ENCODE data around the gene POU2F1. TPM values are rescaled to one million over a fixed set of nuclear protein-coding genes. Genes with fewer than 3 reads are reported as not detected.
A peak's percentile ranks its signal among the peaks of the same experiment; 100 is the strongest.

The POU2F1 gene
- total and polyA plus RNA-seq, 5 donors from 2014 or later = 5.2 to 35.3 (median 10.0) TPM

- peak overlapping the region in 1 of 3 donors; percentile 50 for H3K27ac Mint-ChIP-seq
- no peaks in the 10 kb centered on the region for H3K9me3 ChIP-seq (ENCODE audit: control insufficient read depth in 2 of 2, low read length in 2 of 2)
- H3K36me3 Mint-ChIP-seq = peaks cover 40% of the 10 kb centered on the region
- H3K36me3 ChIP-seq (ENCODE audit: control insufficient read depth, insufficient read depth, low read length) = peaks cover 21% of the 10 kb centered on the region
- H3K27me3 Mint-ChIP-seq = no peaks in the 10 kb centered on the region
- DNase-seq (no peak), ATAC-seq (ENCODE audit: low read depth in 2 of 2) (no peak)
- peaks cover 5 to 11% (median 8%) of the 10 kb centered on the region in 4 donors for H3K4me1 Mint-ChIP-seq
- no peak overlapping the region for H3K27ac ChIP-seq (ENCODE audit: insufficient read depth, low read length, poor library complexity, severe bottlenecking)
- no peaks in the 10 kb centered on the region for H3K4me1 ChIP-seq (ENCODE audit: control insufficient read depth, insufficient read depth, low read length, poor library complexity, severe bottlenecking)
- no peak overlapping the region for H3K4me3 ChIP-seq (ENCODE audit: low read depth, low read length)
- H3K4me3 Mint-ChIP-seq = peak overlapping the region in 1 of 4 donors; percentile 63
- H3K27me3 ChIP-seq (ENCODE audit: control insufficient read depth, insufficient read depth, low read length) = no peaks in the 10 kb centered on the region
- peaks cover 0 to 4% (median 0%) of the 10 kb centered on the region in 7 donors for H3K9me3 Mint-ChIP-seq
Observed at GRCh38 chr1:167404908-167405307, 184.2 kb downstream of the POU2F1 start.

GRCh38 chr1:167408355-167408754 lies 187.7 kb downstream of the POU2F1 start:
- no peaks in the 10 kb centered on the region for H3K27me3 ChIP-seq (ENCODE audit: control insufficient read depth, insufficient read depth, low read length)
- no peaks in the 10 kb centered on the region for H3K27me3 Mint-ChIP-seq
- H3K4me3 Mint-ChIP-seq = no peak overlapping the region
- no peaks in the 10 kb centered on the region for H3K4me1 ChIP-seq (ENCODE audit: control insufficient read depth, insufficient read depth, low read length, poor library complexity, severe bottlenecking)
- H3K36me3 ChIP-seq (ENCODE audit: control insufficient read depth, insufficient read depth, low read length) = peaks cover 21% of the 10 kb centered on the region
- H3K27ac Mint-ChIP-seq = no peak overlapping the region
- no peak for ATAC-seq (ENCODE audit: low read depth in 2 of 2)
- H3K4me3 ChIP-seq (ENCODE audit: low read depth, low read length) = no peak overlapping the region
- H3K9me3 Mint-ChIP-seq = no peaks in the 10 kb centered on the region
- peaks cover 51% of the 10 kb centered on the region for H3K36me3 Mint-ChIP-seq
- DNase-seq = no peak
- H3K4me1 Mint-ChIP-seq = peaks cover 3 to 7% (median 6%) of the 10 kb centered on the region in 4 donors
- no peak overlapping the region for H3K27ac ChIP-seq (ENCODE audit: insufficient read depth, low read length, poor library complexity, severe bottlenecking)
- no peaks in the 10 kb centered on the region for H3K9me3 ChIP-seq (ENCODE audit: control insufficient read depth in 2 of 2, low read length in 2 of 2)

GRCh38 chr1:167409183-167409582 lies 188.5 kb downstream of the POU2F1 start:
- H3K9me3 ChIP-seq (ENCODE audit: control insufficient read depth in 2 of 2, low read length in 2 of 2) = no peaks in the 10 kb centered on the region
- Mint-ChIP-seq H3K27me3 (no peaks in the 10 kb centered on the region), H3K4me3 (no peak overlapping the region), H3K36me3 (peaks cover 51% of the 10 kb centered on the region), H3K4me1 (peaks cover 3 to 8% (median 6%) of the 10 kb centered on the region in 4 donors), H3K27ac (no peak overlapping the region), H3K9me3 (no peaks in the 10 kb centered on the region)
- no peaks in the 10 kb centered on the region for H3K4me1 ChIP-seq (ENCODE audit: control insufficient read depth, insufficient read depth, low read length, poor library complexity, severe bottlenecking)
- DNase-seq (peak in 1 of 3 donors; percentile 34), ATAC-seq (ENCODE audit: low read depth in 2 of 2) (no peak)
- no peak overlapping the region for H3K4me3 ChIP-seq (ENCODE audit: low read depth, low read length)
- H3K36me3 ChIP-seq (ENCODE audit: control insufficient read depth, insufficient read depth, low read length) = peaks cover 23% of the 10 kb centered on the region
- H3K27ac ChIP-seq (ENCODE audit: insufficient read depth, low read length, poor library complexity, severe bottlenecking) = no peak overlapping the region
- H3K27me3 ChIP-seq (ENCODE audit: control insufficient read depth, insufficient read depth, low read length) = no peaks in the 10 kb centered on the region

GRCh38 chr1:167412072-167412471 lies 191.4 kb downstream of the POU2F1 start:
- Histone ChIP-seq H3K4me3 (ENCODE audit: low read depth, low read length) (no peak overlapping the region), H3K4me1 (ENCODE audit: control insufficient read depth, insufficient read depth, low read length, poor library complexity, severe bottlenecking) (no peaks in the 10 kb centered on the region), H3K27ac (ENCODE audit: insufficient read depth, low read length, poor library complexity, severe bottlenecking) (no peak overlapping the region), H3K36me3 (ENCODE audit: control insufficient read depth, insufficient read depth, low read length) (peaks cover 29% of the 10 kb centered on the region), H3K9me3 (ENCODE audit: control insufficient read depth in 2 of 2, low read length in 2 of 2) (no peaks in the 10 kb centered on the region), H3K27me3 (ENCODE audit: control insufficient read depth, insufficient read depth, low read length) (no peaks in the 10 kb centered on the region)
- ATAC-seq (ENCODE audit: low read depth in 2 of 2) (no peak), DNase-seq (no peak)
- peak overlapping the region in 1 of 3 donors; percentile 20 for H3K27ac Mint-ChIP-seq
- H3K36me3 Mint-ChIP-seq = peaks cover 53% of the 10 kb centered on the region
- no peaks in the 10 kb centered on the region for H3K9me3 Mint-ChIP-seq
- no peak overlapping the region for H3K4me3 Mint-ChIP-seq
- H3K4me1 Mint-ChIP-seq = peaks cover 6 to 8% (median 7%) of the 10 kb centered on the region in 4 donors
- H3K27me3 Mint-ChIP-seq = no peaks in the 10 kb centered on the region

DNA sequence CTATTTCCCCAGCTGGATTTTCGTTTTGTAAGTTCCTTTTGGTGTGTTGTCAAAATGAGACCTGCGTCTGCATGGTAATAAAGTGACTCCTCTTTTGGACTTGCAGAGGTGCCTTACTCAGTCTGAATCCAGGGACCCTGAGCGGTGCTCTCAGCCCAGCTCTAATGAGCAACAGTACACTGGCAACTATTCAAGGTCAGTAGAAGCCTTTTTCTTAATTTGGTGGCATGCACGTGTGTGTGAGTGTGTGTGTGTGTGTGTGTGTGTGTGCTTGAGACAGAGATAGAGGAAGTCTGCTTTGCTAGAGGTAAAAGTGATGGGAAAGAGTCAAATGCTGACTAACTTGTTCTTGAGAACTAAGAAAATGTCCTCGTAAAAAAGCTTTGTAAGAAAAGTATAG lies 192.2 kb downstream of the POU2F1 start:
- H3K4me1 ChIP-seq (ENCODE audit: control insufficient read depth, insufficient read depth, low read length, poor library complexity, severe bottlenecking) = no peaks in the 10 kb centered on the region
- Mint-ChIP-seq H3K27me3 (no peaks in the 10 kb centered on the region), H3K4me1 (peaks cover 7 to 14% (median 7%) of the 10 kb centered on the region in 4 donors), H3K27ac (peak overlapping the region in 2 of 3 donors; percentile 33 to 68), H3K9me3 (no peaks in the 10 kb centered on the region), H3K4me3 (no peak overlapping the region), H3K36me3 (peaks cover 49% of the 10 kb centered on the region)
- H3K9me3 ChIP-seq (ENCODE audit: control insufficient read depth in 2 of 2, low read length in 2 of 2) = no peaks in the 10 kb centered on the region
- H3K4me3 ChIP-seq (ENCODE audit: low read depth, low read length) = no peak overlapping the region
- ATAC-seq (ENCODE audit: low read depth in 2 of 2) (peak in 1 of 2 donors; percentile 17), DNase-seq (peak in 1 of 3 donors; percentile 30)
- H3K27me3 ChIP-seq (ENCODE audit: control insufficient read depth, insufficient read depth, low read length) = no peaks in the 10 kb centered on the region
- H3K27ac ChIP-seq (ENCODE audit: insufficient read depth, low read length, poor library complexity, severe bottlenecking) = no peak overlapping the region
- peaks cover 29% of the 10 kb centered on the region for H3K36me3 ChIP-seq (ENCODE audit: control insufficient read depth, insufficient read depth, low read length)

GRCh38 chr1:167413328-167413727 lies 192.6 kb downstream of the POU2F1 start:
- no peaks in the 10 kb centered on the region for H3K9me3 ChIP-seq (ENCODE audit: control insufficient read depth in 2 of 2, low read length in 2 of 2)
- H3K4me3 Mint-ChIP-seq = no peak overlapping the region
- H3K27me3 ChIP-seq (ENCODE audit: control insufficient read depth, insufficient read depth, low read length) = no peaks in the 10 kb centered on the region
- H3K27me3 Mint-ChIP-seq = no peaks in the 10 kb centered on the region
- H3K9me3 Mint-ChIP-seq = no peaks in the 10 kb centered on the region
- DNase-seq = no peak
- H3K27ac ChIP-seq (ENCODE audit: insufficient read depth, low read length, poor library complexity, severe bottlenecking) = no peak overlapping the region
- H3K27ac Mint-ChIP-seq = peak overlapping the region in 2 of 3 donors; percentile 22 to 33
- ATAC-seq (ENCODE audit: low read depth in 2 of 2) = no peak
- peaks cover 7 to 14% (median 9%) of the 10 kb centered on the region in 4 donors for H3K4me1 Mint-ChIP-seq
- no peaks in the 10 kb centered on the region for H3K4me1 ChIP-seq (ENCODE audit: control insufficient read depth, insufficient read depth, low read length, poor library complexity, severe bottlenecking)
- peaks cover 45% of the 10 kb centered on the region for H3K36me3 Mint-ChIP-seq
- H3K36me3 ChIP-seq (ENCODE audit: control insufficient read depth, insufficient read depth, low read length) = peaks cover 29% of the 10 kb centered on the region
- no peak overlapping the region for H3K4me3 ChIP-seq (ENCODE audit: low read depth, low read length)

- H3K36me3 Mint-ChIP-seq = peaks cover 43% of the 10 kb centered on the region
- H3K27ac Mint-ChIP-seq = no peak overlapping the region
Observed at GRCh38 chr1:167416506-167416905, 195.8 kb downstream of the POU2F1 start.

GRCh38 chr1:167418391-167418790 lies 197.7 kb downstream of the POU2F1 start:
- H3K27ac Mint-ChIP-seq = no peak overlapping the region
- Histone ChIP-seq H3K4me1 (ENCODE audit: control insufficient read depth, insufficient read depth, low read length, poor library complexity, severe bottlenecking) (no peaks in the 10 kb centered on the region), H3K27ac (ENCODE audit: insufficient read depth, low read length, poor library complexity, severe bottlenecking) (no peak overlapping the region), H3K9me3 (ENCODE audit: control insufficient read depth in 2 of 2, low read length in 2 of 2) (no peaks in the 10 kb centered on the region), H3K27me3 (ENCODE audit: control insufficient read depth, insufficient read depth, low read length) (no peaks in the 10 kb centered on the region), H3K4me3 (ENCODE audit: low read depth, low read length) (no peak overlapping the region), H3K36me3 (ENCODE audit: control insufficient read depth, insufficient read depth, low read length) (peaks cover 20% of the 10 kb centered on the region)
- ATAC-seq (ENCODE audit: low read depth in 2 of 2) = no peak
- H3K9me3 Mint-ChIP-seq = no peaks in the 10 kb centered on the region
- no peak overlapping the region for H3K4me3 Mint-ChIP-seq
- peaks cover 27% of the 10 kb centered on the region for H3K36me3 Mint-ChIP-seq
- no peaks in the 10 kb centered on the region for H3K27me3 Mint-ChIP-seq
- no peak for DNase-seq
- peaks cover 3 to 14% (median 9%) of the 10 kb centered on the region in 4 donors for H3K4me1 Mint-ChIP-seq

More at GRCh38 chr1:167416506-167416905, 195.8 kb downstream of the POU2F1 start:
- DNase-seq = no peak
- Histone ChIP-seq H3K4me3 (ENCODE audit: low read depth, low read length) (no peak overlapping the region), H3K27me3 (ENCODE audit: control insufficient read depth, insufficient read depth, low read length) (no peaks in the 10 kb centered on the region), H3K36me3 (ENCODE audit: control insufficient read depth, insufficient read depth, low read length) (peaks cover 29% of the 10 kb centered on the region), H3K9me3 (ENCODE audit: control insufficient read depth in 2 of 2, low read length in 2 of 2) (no peaks in the 10 kb centered on the region), H3K4me1 (ENCODE audit: control insufficient read depth, insufficient read depth, low read length, poor library complexity, severe bottlenecking) (no peaks in the 10 kb centered on the region), H3K27ac (ENCODE audit: insufficient read depth, low read length, poor library complexity, severe bottlenecking) (no peak overlapping the region)
- Mint-ChIP-seq H3K4me3 (no peak overlapping the region), H3K27me3 (no peaks in the 10 kb centered on the region), H3K4me1 (peaks cover 7 to 12% (median 10%) of the 10 kb centered on the region in 4 donors), H3K9me3 (no peaks in the 10 kb centered on the region)
- ATAC-seq (ENCODE audit: low read depth in 2 of 2) = no peak

Measured in CD4-positive, CD25-positive, alpha-beta regulatory T cell (primary cell).